ENCODE data around the gene UTP11.

The UTP11 gene

DNA sequence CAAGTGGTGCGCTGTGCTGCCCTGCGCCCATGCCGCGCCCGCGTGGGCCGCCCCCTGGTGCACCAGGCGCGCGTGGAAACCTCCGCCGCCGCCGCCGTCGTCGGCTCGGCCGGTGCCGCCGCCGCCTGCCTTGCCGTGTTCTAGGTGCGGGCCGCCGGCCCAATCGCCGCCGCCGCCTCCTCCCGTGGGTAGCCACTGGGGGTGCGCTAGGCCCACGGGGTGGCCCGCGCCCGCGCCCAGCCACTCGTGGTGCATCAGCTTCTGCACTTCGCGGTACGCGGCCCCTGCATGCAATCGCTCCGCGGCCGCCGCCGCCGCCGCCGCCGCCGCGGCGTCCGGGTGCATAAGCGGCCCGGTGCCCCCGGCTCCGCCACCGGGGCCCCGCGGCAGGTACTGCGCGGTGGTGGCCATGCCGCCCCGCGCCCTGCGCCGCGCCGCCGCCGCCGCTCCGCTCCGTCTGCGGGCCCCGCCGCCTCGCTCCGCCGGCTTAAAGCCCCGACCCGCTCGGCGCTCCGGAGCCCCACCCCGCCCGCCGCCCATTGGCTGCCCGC lies 33.9 kb downstream of the UTP11 start, which contains the start of gene POU3F1:
POU3F1 (minus strand) TSS at position 461 of the 551 bp plus-strand sequence; CDS start at position 411, 50 bp downstream.
- no peak for DNase-seq
- Histone ChIP-seq H3K27me3 (ENCODE audit: insufficient read depth, low read depth, severe bottlenecking) (peaks cover 34% of the 10 kb centered on the region), H3K9me3 (ENCODE audit: severe bottlenecking) (no peaks in the 10 kb centered on the region), H3K36me3 (no peaks in the 10 kb centered on the region), H3K4me3 (ENCODE audit: low read depth, low read length) (peak within 1 kb of the TSS; percentile 47), H3K27ac (no peak within 1 kb of the TSS)
- TF ChIP-seq, protein P1, sequence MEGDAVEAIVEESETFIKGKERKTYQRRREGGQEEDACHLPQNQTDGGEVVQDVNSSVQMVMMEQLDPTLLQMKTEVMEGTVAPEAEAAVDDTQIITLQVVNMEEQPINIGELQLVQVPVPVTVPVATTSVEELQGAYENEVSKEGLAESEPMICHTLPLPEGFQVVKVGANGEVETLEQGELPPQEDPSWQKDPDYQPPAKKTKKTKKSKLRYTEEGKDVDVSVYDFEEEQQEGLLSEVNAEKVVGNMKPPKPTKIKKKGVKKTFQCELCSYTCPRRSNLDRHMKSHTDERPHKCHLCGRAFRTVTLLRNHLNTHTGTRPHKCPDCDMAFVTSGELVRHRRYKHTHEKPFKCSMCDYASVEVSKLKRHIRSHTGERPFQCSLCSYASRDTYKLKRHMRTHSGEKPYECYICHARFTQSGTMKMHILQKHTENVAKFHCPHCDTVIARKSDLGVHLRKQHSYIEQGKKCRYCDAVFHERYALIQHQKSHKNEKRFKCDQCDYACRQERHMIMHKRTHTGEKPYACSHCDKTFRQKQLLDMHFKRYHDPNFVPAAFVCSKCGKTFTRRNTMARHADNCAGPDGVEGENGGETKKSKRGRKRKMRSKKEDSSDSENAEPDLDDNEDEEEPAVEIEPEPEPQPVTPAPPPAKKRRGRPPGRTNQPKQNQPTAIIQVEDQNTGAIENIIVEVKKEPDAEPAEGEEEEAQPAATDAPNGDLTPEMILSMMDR (IDR thresholded peaks at IDR 0.05; ENCODE audit: low read depth, low read length): no peak

DNA sequence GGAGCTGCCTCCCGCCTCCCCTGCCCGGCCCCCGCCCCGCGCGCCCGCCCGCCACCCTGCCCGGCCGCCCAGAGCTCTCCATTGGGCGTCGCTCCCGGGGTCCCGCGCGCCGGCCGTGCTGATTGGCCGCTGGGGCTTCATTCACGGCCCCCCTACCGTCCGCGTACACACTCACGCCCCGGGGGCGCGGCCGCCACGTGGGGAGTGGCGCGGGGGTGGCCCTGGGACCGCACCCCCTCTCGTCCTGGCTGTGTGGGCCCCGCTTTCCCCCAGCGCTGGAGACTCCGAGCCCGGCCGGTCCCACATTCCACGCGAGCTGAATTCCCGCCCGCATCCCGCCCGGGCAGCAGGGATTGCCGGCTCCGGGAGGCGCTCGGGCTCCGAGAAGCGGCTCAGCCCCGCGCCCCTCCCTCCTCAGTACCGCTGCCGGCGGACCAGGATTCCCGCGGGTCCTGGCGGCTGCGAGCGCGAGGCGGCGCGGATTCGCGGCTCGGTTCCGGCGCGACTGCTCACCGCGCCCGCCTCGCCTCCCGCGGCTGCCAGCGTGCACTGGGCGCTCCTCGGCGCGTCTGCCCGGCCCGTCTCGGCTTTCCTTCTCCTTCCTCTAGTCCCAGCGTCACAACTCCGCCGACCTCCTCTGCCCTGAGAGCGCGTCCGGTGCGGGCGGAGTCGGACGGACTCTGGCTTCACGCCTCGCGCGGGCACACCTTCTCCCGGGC lies 34.5 kb downstream of the UTP11 start:
- DNase-seq: peak; percentile 79
- Histone ChIP-seq H3K27me3 (ENCODE audit: insufficient read depth, low read depth, severe bottlenecking) (peaks cover 34% of the 10 kb centered on the region), H3K9me3 (ENCODE audit: severe bottlenecking) (no peaks in the 10 kb centered on the region), H3K36me3 (no peaks in the 10 kb centered on the region), H3K27ac (no peak overlapping the region), H3K4me3 (ENCODE audit: low read depth, low read length) (peak overlapping the region; percentile 47)
- TF ChIP-seq, protein P1 (IDR thresholded peaks at IDR 0.05; ENCODE audit: low read depth, low read length): no peak

GRCh38 chr1:38047603-38048141 lies 35.1 kb downstream of the UTP11 start:
- DNase-seq: no peak
- Histone ChIP-seq H3K27ac (no peak overlapping the region), H3K36me3 (no peaks in the 10 kb centered on the region), H3K4me3 (ENCODE audit: low read depth, low read length) (peak overlapping the region; percentile 47), H3K27me3 (ENCODE audit: insufficient read depth, low read depth, severe bottlenecking) (peaks cover 34% of the 10 kb centered on the region), H3K9me3 (ENCODE audit: severe bottlenecking) (no peaks in the 10 kb centered on the region)
- TF ChIP-seq, protein P1 (IDR thresholded peaks at IDR 0.05; ENCODE audit: low read depth, low read length): no peak

DNA sequence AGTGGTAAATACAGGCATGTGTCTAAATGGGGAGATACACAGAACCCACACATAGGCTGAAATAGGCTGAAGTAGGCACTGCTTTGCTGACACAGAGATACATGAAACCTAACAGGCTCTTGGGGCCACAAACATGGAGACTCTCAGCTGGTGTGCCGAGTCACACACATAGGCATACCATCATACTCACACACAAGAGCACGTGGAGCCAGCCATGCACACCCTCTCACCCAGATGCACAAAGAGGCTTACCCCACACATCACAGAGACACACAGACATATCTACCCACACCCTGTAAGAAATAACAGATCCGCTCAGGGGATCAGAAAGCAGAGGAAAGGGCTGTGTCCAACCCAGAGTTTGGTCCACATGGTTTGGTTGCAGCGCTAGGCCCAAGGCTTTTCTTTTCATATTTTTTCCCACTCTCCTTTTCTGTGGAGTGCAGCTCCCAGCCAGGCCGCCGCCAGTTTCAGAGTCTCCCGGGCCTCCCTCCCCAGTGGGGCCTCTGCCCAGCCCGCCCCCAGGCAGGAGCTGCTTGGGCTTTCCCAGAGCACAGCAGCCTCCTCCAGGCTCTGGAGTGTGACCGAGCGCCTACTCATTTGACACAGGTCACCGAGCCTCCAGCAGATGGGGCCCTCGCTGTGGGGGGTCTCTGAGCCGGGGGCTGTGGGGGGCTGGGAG lies 38.0 kb downstream of the UTP11 start:
- peaks cover 12% of the 10 kb centered on the region for H3K27me3 ChIP-seq (ENCODE audit: insufficient read depth, low read depth, severe bottlenecking)
- H3K9me3 ChIP-seq (ENCODE audit: severe bottlenecking): no peaks in the 10 kb centered on the region
- DNase-seq: peak; percentile 72
- TF ChIP-seq, protein P1 (IDR thresholded peaks at IDR 0.05; ENCODE audit: low read depth, low read length): no peak
- H3K4me3 ChIP-seq (ENCODE audit: low read depth, low read length): no peak overlapping the region
- no peaks in the 10 kb centered on the region for H3K36me3 ChIP-seq
- no peak overlapping the region for H3K27ac ChIP-seq

- Histone ChIP-seq H3K27ac (no peak overlapping the region), H3K4me3 (ENCODE audit: low read depth, low read length) (no peak overlapping the region), H3K27me3 (ENCODE audit: insufficient read depth, low read depth, severe bottlenecking) (peaks cover 9% of the 10 kb centered on the region), H3K36me3 (no peaks in the 10 kb centered on the region), H3K9me3 (ENCODE audit: severe bottlenecking) (no peaks in the 10 kb centered on the region)
- TF ChIP-seq, protein P1 (IDR thresholded peaks at IDR 0.05; ENCODE audit: low read depth, low read length): no peak
- no peak for DNase-seq
Measured at GRCh38 chr1:38051079-38051543, 38.6 kb downstream of the UTP11 start.
